DMS153 treated with DMSO at 0.1 percent for 48 hours (cell line): ENCODE results near the gene PYCR2.
"Not testable (repeated sequence)": the region's sequence is repeated elsewhere in the genome, so short reads cannot be mapped to it uniquely, and the experiment has no call there.

Experiments
- DNase-seq: peaks from one replicate; lab custom pipeline; 2025; ENCODE audit not compliant: unreplicated experiment; lab: John Stamatoyannopoulos, UW

Gene PYCR2

GRCh38 chr1:225943582-225943981 lies 19.5 kb upstream of the PYCR2 start:
- no peak for DNase-seq

- no peak for DNase-seq
Observed at GRCh38 chr1:225942574-225942973, 18.5 kb upstream of the PYCR2 start.

GRCh38 chr1:225941942-225942222 lies 17.8 kb upstream of the PYCR2 start:
- DNase-seq, result no peak

- DNase-seq, result no peak
Observed at GRCh38 chr1:225941187-225941941, 17.3 kb upstream of the PYCR2 start, which contains the start of gene LEFTY2. TSS of gene LEFTY2 (minus strand) at chr1:225941220. CDS start at chr1:225941140, 80 bp downstream.

- no peak for DNase-seq
Observed at GRCh38 chr1:225940385-225941151, 16.5 kb upstream of the PYCR2 start.

- not testable (repeated sequence) for DNase-seq
Observed at GRCh38 chr1:225939939-225940310, 15.9 kb upstream of the PYCR2 start.

GRCh38 chr1:225939097-225939938 lies 15.3 kb upstream of the PYCR2 start:
- DNase-seq, result not testable (repeated sequence)

GRCh38 chr1:225937048-225937968 lies 13.3 kb upstream of the PYCR2 start:
- no peak for DNase-seq

GRCh38 chr1:225936523-225936922 lies 12.5 kb upstream of the PYCR2 start:
- no peak for DNase-seq

- not testable (repeated sequence) for DNase-seq
Observed at GRCh38 chr1:225936086-225936485, 12.0 kb upstream of the PYCR2 start.

- DNase-seq, result no peak
Observed at GRCh38 chr1:225934711-225935110, 10.7 kb upstream of the PYCR2 start.

- DNase-seq, result no peak
Observed at GRCh38 chr1:225933072-225933471, 9.0 kb upstream of the PYCR2 start.

GRCh38 chr1:225931270-225932136 lies 7.5 kb upstream of the PYCR2 start:
- DNase-seq, result no peak

GRCh38 chr1:225930566-225930965 lies 6.5 kb upstream of the PYCR2 start:
- no peak for DNase-seq

- DNase-seq, result not testable (repeated sequence)
Observed at GRCh38 chr1:225929462-225929861, 5.4 kb upstream of the PYCR2 start.

- DNase-seq, result no peak
Observed at GRCh38 chr1:225928186-225929175, 4.4 kb upstream of the PYCR2 start.

GRCh38 chr1:225926551-225927113 lies 2.6 kb upstream of the PYCR2 start:
- no peak for DNase-seq

GRCh38 chr1:225923381-225923691 lies 714 bp downstream of the PYCR2 start:
- no peak for DNase-seq
